ENCODE data around the gene OBSCN.

- TF ChIP-seq POLR2A (IDR thresholded peaks at IDR 0.05) (no peak), POLR2AphosphoS5 (IDR thresholded peaks at IDR 0.05) (no peak)
Observed at GRCh38 chr1:228392111-228392936, 184.5 kb downstream of the OBSCN start.

All from sigmoid colon (tissue), 4 donors.